ENCODE measurements around the gene SLC35D3.
"Not testable (repeated sequence)": the region's sequence is repeated elsewhere in the genome, so short reads cannot be mapped to it uniquely, and the experiment has no call there.

SLC35D3 gene

DNA sequence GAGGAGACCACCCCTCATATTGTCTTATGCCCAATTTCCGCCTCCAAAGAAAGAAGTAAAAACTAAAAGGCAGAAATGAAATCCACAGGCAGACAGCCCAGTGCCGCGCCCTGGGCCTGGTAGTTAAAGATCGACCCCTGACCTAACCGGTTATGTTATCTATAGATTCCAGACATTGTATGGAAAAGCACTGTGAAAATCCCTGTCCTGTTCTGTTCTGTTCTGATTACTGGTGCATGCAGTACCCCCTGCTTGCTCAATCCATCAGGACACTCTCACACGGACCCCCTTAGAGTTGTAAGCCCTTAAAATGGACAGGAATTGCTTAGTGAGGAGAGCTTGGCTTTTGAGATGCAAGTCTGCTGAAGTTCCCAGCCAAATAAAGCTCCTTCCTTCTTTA is 37.8 kb downstream of the SLC35D3 start:
- not testable (repeated sequence) for H3K4me3 ChIP-seq (ENCODE audit: low read length); H3K36me3 ChIP-seq (ENCODE audit: control insufficient read depth, insufficient read depth, low read length); H3K4me1 ChIP-seq (ENCODE audit: control insufficient read depth, insufficient read depth, low read length); H3K27ac ChIP-seq (ENCODE audit: low read depth, low read length); H3K27me3 ChIP-seq (ENCODE audit: control insufficient read depth, insufficient read depth, low read length); H3K9ac ChIP-seq (ENCODE audit: low read length)

DNA sequence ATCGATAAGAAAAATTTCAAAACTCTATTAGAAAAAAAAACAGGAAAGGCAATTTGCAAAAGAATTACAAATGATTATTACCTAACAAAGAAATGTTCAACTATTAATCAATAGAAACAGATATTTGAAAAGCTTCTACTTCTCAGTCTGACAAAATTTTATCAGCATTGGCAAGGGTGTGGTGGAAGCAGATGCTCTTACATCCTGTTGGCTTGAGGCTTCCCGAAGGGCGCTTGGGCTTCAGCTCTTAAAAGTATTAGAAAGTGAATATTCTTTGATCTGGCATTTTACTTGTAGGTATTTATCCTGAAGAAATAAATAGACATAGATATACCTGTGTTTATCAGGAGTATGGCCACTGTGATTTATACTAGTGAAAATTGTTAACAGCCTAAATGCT is 38.7 kb downstream of the SLC35D3 start:
- H3K4me1 ChIP-seq (ENCODE audit: control insufficient read depth, insufficient read depth, low read length) = no peaks in the 10 kb centered on the region
- H3K4me3 ChIP-seq (ENCODE audit: low read length) = no peak overlapping the region
- H3K9ac ChIP-seq (ENCODE audit: low read length) = no peak overlapping the region
- H3K27ac ChIP-seq (ENCODE audit: low read depth, low read length) = no peak overlapping the region
- H3K27me3 ChIP-seq (ENCODE audit: control insufficient read depth, insufficient read depth, low read length) = no peaks in the 10 kb centered on the region
- H3K36me3 ChIP-seq (ENCODE audit: control insufficient read depth, insufficient read depth, low read length) = no peaks in the 10 kb centered on the region

DNA sequence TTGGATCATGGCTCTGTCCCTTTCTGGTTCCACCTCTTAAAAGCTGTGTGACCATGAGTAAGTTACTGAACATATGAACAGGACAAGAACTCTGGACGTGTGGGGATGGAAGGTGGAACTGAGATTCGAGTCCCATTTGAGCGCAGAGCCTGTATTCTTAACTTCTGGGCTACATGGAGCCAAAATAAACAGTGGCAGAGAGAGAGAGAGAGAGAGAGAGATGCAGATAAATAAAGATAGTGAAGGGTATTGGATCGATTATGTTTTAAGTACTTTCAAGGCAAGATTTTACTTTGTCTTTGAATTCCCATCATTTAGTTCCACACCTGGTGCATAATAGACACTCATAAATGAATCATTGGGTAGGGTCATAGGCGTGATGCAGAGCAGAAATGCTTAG is 39.7 kb downstream of the SLC35D3 start:
- Histone ChIP-seq H3K9ac (ENCODE audit: low read length) (no peak overlapping the region), H3K4me3 (ENCODE audit: low read length) (no peak overlapping the region), H3K27ac (ENCODE audit: low read depth, low read length) (no peak overlapping the region), H3K36me3 (ENCODE audit: control insufficient read depth, insufficient read depth, low read length) (no peaks in the 10 kb centered on the region), H3K27me3 (ENCODE audit: control insufficient read depth, insufficient read depth, low read length) (no peaks in the 10 kb centered on the region), H3K4me1 (ENCODE audit: control insufficient read depth, insufficient read depth, low read length) (no peaks in the 10 kb centered on the region)

DNA sequence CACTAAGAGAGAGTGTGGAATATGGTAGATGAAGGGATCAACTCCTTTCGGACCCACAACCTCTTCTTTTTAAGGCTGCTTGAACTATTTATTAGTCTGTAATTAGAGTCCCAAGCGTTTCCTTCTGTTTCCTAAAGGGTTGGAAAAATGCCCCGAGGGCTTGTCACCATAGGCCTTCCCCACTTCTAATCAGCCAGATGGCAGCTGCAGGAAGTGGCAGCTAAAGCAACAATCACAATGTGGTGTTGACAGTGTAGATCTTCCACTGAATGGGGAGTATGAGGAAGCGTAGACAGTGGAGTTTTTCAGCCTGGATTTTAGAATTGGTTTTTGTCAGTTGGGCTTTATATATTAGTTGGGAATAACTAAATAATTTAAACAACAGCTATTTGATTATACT is 40.6 kb downstream of the SLC35D3 start:
- Histone ChIP-seq H3K27ac (ENCODE audit: low read depth, low read length) (no peak overlapping the region), H3K36me3 (ENCODE audit: control insufficient read depth, insufficient read depth, low read length) (no peaks in the 10 kb centered on the region), H3K9ac (ENCODE audit: low read length) (no peak overlapping the region), H3K4me3 (ENCODE audit: low read length) (no peak overlapping the region), H3K27me3 (ENCODE audit: control insufficient read depth, insufficient read depth, low read length) (no peaks in the 10 kb centered on the region), H3K4me1 (ENCODE audit: control insufficient read depth, insufficient read depth, low read length) (no peaks in the 10 kb centered on the region)

DNA sequence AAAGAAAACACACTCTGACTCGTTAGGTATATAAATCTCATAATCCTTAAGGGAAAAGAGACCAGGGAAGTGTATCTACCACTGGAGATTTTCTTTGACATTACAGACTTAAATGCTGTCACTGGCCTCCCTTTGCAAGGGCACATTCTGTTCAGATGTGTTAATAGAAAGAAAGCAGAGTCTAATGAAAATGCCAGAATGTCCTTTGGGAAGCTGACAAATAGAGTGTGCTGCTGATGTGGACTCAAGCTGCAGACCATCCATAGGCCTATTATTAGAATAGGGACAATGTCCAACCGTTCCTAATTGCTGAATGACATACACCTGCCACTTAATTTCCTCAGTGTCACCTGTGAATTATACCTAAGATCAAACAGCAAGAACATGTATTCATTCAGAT is 41.2 kb downstream of the SLC35D3 start:
- H3K9ac ChIP-seq (ENCODE audit: low read length) = no peak overlapping the region
- no peak overlapping the region for H3K4me3 ChIP-seq (ENCODE audit: low read length)
- no peaks in the 10 kb centered on the region for H3K36me3 ChIP-seq (ENCODE audit: control insufficient read depth, insufficient read depth, low read length)
- no peaks in the 10 kb centered on the region for H3K4me1 ChIP-seq (ENCODE audit: control insufficient read depth, insufficient read depth, low read length)
- H3K27me3 ChIP-seq (ENCODE audit: control insufficient read depth, insufficient read depth, low read length) = no peaks in the 10 kb centered on the region
- no peak overlapping the region for H3K27ac ChIP-seq (ENCODE audit: low read depth, low read length)

DNA sequence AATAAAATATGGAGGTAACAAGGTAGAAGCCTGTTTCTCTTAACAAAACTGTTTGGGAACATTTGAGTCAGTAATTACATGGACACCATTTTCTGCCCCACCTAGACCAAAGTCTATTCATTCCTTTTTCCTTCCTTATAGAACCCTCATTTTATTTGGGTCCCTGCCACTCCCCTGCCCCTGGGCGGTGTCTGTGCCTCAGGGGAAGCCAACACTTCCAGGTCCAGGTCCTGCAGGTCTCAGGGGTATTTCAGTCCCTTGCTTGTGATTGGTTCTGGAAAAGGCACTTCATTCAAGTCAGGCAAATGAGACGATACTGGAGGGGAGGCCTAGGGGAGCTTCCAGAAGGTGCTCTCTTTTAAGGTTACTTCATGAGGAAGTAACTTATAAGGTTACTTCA is 42.3 kb downstream of the SLC35D3 start:
- no peak overlapping the region for H3K4me3 ChIP-seq (ENCODE audit: low read length)
- no peaks in the 10 kb centered on the region for H3K4me1 ChIP-seq (ENCODE audit: control insufficient read depth, insufficient read depth, low read length)
- peaks cover 3% of the 10 kb centered on the region for H3K27me3 ChIP-seq (ENCODE audit: control insufficient read depth, insufficient read depth, low read length)
- no peak overlapping the region for H3K9ac ChIP-seq (ENCODE audit: low read length)
- H3K36me3 ChIP-seq (ENCODE audit: control insufficient read depth, insufficient read depth, low read length) = no peaks in the 10 kb centered on the region
- H3K27ac ChIP-seq (ENCODE audit: low read depth, low read length) = no peak overlapping the region

DNA sequence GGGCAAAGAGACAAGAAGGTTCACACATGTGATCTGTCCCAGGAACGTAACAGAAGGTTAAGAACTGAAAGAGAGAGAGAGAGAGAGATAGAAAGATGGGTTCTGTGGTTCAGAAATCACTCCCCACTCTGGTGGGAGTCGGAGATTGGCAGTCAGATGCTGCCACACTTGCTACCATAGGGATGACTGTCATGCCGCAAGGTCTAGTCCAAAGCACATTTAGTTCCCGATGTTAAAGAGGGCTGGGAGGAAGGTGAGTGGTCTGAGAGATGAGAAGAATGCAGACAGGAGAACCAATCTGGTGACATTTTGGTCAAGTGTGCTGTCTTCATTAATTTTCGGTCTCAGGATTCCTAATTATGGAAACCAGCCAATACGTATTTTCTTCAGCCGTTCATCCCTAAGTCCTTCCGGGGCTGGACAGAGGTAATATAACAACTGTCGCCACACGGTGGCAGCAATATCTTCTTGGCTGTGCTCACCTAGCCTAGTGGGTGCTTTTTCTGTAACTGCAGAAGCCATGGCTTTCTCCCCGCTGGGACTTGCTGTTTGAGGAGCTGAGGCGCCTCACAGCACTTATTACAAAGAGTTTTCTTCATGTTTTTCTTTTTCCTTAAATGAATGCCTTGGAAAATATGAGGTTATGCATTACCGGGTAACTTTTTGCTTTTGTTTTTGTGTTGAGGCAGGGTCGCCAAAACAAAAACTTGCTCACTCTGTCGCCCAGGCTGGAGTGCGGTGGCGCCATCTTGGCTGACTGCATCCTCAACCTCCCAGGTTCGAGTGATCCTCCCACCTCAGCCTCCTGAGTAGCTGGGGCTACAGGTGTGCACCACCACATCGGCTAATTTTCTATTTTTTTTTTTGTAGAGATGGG is 46.0 kb downstream of the SLC35D3 start:
- H3K27ac ChIP-seq (ENCODE audit: low read depth, low read length) = no peak overlapping the region
- H3K4me3 ChIP-seq (ENCODE audit: low read length) = no peak overlapping the region
- H3K4me1 ChIP-seq (ENCODE audit: control insufficient read depth, insufficient read depth, low read length) = no peaks in the 10 kb centered on the region
- H3K9ac ChIP-seq (ENCODE audit: low read length) = no peak overlapping the region
- peaks cover 6% of the 10 kb centered on the region for H3K27me3 ChIP-seq (ENCODE audit: control insufficient read depth, insufficient read depth, low read length)
- H3K36me3 ChIP-seq (ENCODE audit: control insufficient read depth, insufficient read depth, low read length) = no peaks in the 10 kb centered on the region

DNA sequence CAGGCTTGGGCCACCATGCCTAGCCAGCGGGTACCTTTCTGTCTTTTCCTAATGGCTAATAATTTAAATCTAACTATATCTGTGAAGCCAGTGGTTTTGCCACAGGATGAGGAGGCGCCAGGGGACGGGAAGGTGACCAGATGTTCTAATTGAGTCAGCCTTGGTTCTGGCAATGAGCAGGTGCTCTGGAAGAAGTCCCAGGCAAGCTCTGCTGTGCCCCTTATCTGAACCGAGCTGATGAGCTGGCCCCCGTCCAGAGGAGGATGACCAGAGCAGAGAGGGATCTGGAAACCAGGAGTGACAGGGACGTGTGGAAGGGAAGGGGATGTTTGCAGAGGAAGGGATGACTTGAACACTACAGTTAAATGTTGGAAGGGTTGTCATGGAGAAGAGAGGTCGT is 46.7 kb downstream of the SLC35D3 start:
- H3K27ac ChIP-seq (ENCODE audit: low read depth, low read length) = no peak overlapping the region

DNA sequence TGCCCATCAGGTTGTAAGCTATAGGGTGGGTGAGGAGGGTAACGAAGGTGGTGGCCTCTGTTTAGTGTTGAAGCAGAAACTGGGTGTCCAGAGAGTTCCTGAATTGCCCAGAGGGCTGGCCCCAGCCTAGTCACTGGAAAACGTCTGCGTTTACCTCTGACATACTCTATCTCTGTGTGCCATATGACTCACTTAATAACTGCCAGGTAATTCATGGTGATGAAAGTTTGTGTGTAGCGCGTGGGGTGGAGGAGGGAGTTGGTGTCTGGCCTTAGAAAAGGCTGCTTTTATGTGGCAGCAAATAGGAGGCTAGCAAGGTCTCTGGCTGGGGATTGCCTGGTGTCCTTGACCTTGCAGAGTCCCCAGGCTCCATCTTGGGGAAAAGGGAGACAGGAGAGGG is 47.3 kb downstream of the SLC35D3 start:
- Histone ChIP-seq H3K4me3 (ENCODE audit: low read length) (no peak overlapping the region), H3K9ac (ENCODE audit: low read length) (no peak overlapping the region), H3K4me1 (ENCODE audit: control insufficient read depth, insufficient read depth, low read length) (no peaks in the 10 kb centered on the region), H3K27me3 (ENCODE audit: control insufficient read depth, insufficient read depth, low read length) (peaks cover 6% of the 10 kb centered on the region), H3K27ac (ENCODE audit: low read depth, low read length) (no peak overlapping the region), H3K36me3 (ENCODE audit: control insufficient read depth, insufficient read depth, low read length) (no peaks in the 10 kb centered on the region)

More for the DNA sequence above, 46.7 kb downstream of the SLC35D3 start:
- no peak overlapping the region for H3K9ac ChIP-seq (ENCODE audit: low read length)
- H3K27me3 ChIP-seq (ENCODE audit: control insufficient read depth, insufficient read depth, low read length) = peaks cover 6% of the 10 kb centered on the region
- H3K4me1 ChIP-seq (ENCODE audit: control insufficient read depth, insufficient read depth, low read length) = no peaks in the 10 kb centered on the region
- H3K36me3 ChIP-seq (ENCODE audit: control insufficient read depth, insufficient read depth, low read length) = no peaks in the 10 kb centered on the region
- no peak overlapping the region for H3K4me3 ChIP-seq (ENCODE audit: low read length)

DNA sequence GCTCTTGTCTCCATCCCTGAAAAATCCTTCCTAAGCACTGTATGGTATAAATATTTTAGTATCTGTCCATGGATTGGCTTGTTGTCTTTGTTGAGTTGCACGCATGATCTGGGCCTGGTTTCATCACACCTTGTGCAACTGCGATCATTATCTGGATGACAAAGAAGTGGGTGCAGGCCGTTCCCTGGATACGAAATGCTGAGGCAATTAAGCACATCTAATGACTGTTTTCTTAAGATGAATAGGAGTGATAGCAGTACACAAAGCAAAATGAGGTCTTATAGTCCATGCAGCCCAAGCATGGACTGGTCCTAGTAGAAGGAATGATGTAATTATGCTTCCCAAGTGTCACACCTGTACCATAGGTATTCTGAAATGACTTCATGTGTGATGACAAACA is 47.8 kb downstream of the SLC35D3 start:
- peaks cover 6% of the 10 kb centered on the region for H3K27me3 ChIP-seq (ENCODE audit: control insufficient read depth, insufficient read depth, low read length)
- no peaks in the 10 kb centered on the region for H3K36me3 ChIP-seq (ENCODE audit: control insufficient read depth, insufficient read depth, low read length)
- no peak overlapping the region for H3K27ac ChIP-seq (ENCODE audit: low read depth, low read length)

DNA sequence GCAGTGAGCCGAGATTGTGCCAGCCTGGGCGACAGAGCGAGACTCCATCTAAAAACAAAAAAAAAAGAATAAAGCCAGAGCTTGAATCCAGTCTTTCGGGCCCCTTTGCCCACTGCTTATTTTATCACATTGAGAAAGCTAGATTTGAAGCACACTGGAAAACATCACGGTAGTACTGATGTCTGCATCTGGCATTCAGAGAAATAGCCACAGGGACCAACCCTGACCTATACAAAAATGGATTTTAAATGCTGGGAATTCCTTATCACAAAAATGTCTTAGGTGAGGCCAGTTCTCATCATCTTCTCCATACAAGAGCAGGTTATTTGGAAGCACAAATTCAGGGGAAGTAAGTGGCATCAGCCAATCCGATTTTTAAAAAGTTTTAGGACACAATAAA is 49.5 kb downstream of the SLC35D3 start:
- Histone ChIP-seq H3K27me3 (ENCODE audit: control insufficient read depth, insufficient read depth, low read length) (peaks cover 6% of the 10 kb centered on the region), H3K4me3 (ENCODE audit: low read length) (no peak overlapping the region), H3K4me1 (ENCODE audit: control insufficient read depth, insufficient read depth, low read length) (no peaks in the 10 kb centered on the region), H3K36me3 (ENCODE audit: control insufficient read depth, insufficient read depth, low read length) (no peaks in the 10 kb centered on the region), H3K9ac (ENCODE audit: low read length) (no peak overlapping the region), H3K27ac (ENCODE audit: low read depth, low read length) (no peak overlapping the region)

More for the DNA sequence above, 47.8 kb downstream of the SLC35D3 start:
- Histone ChIP-seq H3K4me3 (ENCODE audit: low read length) (no peak overlapping the region), H3K9ac (ENCODE audit: low read length) (no peak overlapping the region), H3K4me1 (ENCODE audit: control insufficient read depth, insufficient read depth, low read length) (no peaks in the 10 kb centered on the region)

DNA sequence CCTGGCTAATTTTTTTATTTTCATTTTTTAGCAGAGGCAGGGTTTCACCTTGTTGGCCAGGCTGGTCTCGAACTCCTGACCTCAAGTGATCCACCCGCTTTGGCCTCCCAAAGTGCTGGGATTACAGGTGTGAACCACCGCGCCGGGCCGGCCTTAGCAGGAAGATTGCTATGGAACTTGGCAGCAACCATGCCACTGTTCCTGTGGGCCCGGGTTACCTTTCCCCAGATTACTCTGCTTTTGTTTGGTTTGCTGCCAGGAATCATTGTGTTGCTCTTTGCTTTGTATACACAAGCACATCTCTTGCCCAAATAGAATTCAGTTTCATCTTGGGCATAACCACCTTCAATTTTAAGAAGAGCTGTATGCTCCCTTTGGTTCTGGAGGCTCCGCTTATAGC is 51.7 kb downstream of the SLC35D3 start:
- not testable (repeated sequence) for H3K4me3 ChIP-seq (ENCODE audit: low read length); H3K27ac ChIP-seq (ENCODE audit: low read depth, low read length); H3K9ac ChIP-seq (ENCODE audit: low read length); H3K36me3 ChIP-seq (ENCODE audit: control insufficient read depth, insufficient read depth, low read length); H3K4me1 ChIP-seq (ENCODE audit: control insufficient read depth, insufficient read depth, low read length); H3K27me3 ChIP-seq (ENCODE audit: control insufficient read depth, insufficient read depth, low read length)

All from rectal smooth muscle tissue (tissue), 1 donor.